ENCODE data around the gene CRACDL. TPM values are rescaled to one million over a fixed set of nuclear protein-coding genes. Genes with fewer than 3 reads are reported as not detected.

CRACDL gene
- total RNA-seq, 8 experiments from 2014 or later: 0.11 to 5.5 (median 0.64) TPM; not detected in 2

- in situ Hi-C loops (cut with MboI; ENCODE audit: low pct_unique_long_range_greater_than_20kb in 2 of 9, low sequenced_read_pairs in 9 of 9, unreplicated experiment in 9 of 9): no loop called here
- WGBS, 10 experiments: 50 to 100% (median 87%) methylated on average over 1 to 5 of the region's 5 CpGs; no CpG with 5 or more reads in 7 of the 10 experiments
These were observed 36.9 kb downstream of the CRACDL start for GRCh38 chr2:98899041-98899702.

DNA sequence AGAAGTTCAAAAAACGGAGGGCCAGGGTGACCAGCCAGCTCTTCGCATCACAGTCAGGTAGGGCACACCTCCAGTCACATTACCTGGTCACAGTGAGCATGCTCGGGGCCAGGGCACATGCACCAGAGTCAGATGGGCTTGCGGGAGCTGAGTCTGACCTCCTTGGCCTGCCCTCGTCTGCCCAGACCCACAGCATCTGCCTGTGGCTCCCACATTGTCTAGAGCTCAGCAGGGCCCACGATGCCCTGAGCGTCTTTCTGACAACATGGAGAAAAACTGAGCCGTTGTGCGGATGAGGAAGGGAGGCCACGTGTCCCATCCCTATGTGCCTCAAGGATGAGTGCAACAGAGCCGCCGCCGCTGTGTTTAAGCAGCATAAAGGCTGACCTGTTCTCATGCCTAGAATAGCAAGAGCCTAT lies 37.6 kb downstream of the CRACDL start:
- 86 to 100% (median 92%) methylated on average over 1 to 8 of the region's 13 CpGs; no CpG with 5 or more reads in 7 of the 10 experiments for WGBS, 10 experiments
- no peak overlapping the region for H3K27ac ChIP-seq
- no peak overlapping the region for H3K4me3 ChIP-seq
- in situ Hi-C loops (cut with MboI; ENCODE audit: low pct_unique_long_range_greater_than_20kb in 2 of 9, low sequenced_read_pairs in 9 of 9, unreplicated experiment in 9 of 9): no loop called here
- H3K4me1 ChIP-seq (replicated peaks in 1 of 2): peaks cover 5 to 11% of the 10 kb centered on the region in 2 donors
- peak in 1 of 8 experiments; percentile 27 for ATAC-seq (replicated peaks in 6 of 8)

More at GRCh38 chr2:98899041-98899702, 36.9 kb downstream of the CRACDL start:
- ATAC-seq (replicated peaks in 6 of 8): no peak
- Histone ChIP-seq H3K4me1 (replicated peaks in 1 of 2) (peaks cover 5 to 11% of the 10 kb centered on the region in 2 donors), H3K4me3 (no peak overlapping the region), H3K27ac (no peak overlapping the region)

- Histone ChIP-seq H3K4me1 (replicated peaks in 1 of 2) (peaks cover 5 to 11% of the 10 kb centered on the region in 2 donors), H3K27ac (no peak overlapping the region), H3K4me3 (no peak overlapping the region)
- in situ Hi-C loops (cut with MboI; ENCODE audit: low pct_unique_long_range_greater_than_20kb in 2 of 9, low sequenced_read_pairs in 9 of 9, unreplicated experiment in 9 of 9): no loop called here
- peak in 1 of 8 experiments; percentile 3 for ATAC-seq (replicated peaks in 6 of 8)
- 32 to 93% (median 82%) methylated on average over 1 to 4 of the region's 4 CpGs; no CpG with 5 or more reads in 4 of the 10 experiments for WGBS, 10 experiments
These were observed 38.3 kb downstream of the CRACDL start for GRCh38 chr2:98897746-98898145.

DNA sequence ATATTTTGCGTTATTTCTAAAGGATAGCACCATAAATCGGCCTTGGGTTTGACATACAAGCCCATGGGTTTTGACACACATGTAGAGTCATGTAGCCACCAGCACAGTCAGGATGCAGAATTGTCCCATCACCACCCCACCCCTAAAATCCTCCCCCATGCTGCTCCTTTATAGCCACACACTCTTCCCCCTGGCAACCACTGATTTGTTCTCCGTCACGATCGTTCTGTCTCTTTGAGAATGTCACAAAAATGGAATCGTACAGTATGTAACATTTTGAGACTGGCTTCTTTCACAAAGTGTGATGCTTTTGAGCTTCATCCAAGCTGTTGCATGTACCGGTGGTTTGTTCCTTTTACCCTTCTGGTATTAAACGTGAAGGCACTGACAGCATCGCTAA lies 39.1 kb downstream of the CRACDL start:
- H3K27ac ChIP-seq: no peak overlapping the region
- ATAC-seq (replicated peaks in 6 of 8): no peak

GRCh38 chr2:98896416-98896815 lies 39.6 kb downstream of the CRACDL start:
- H3K27ac ChIP-seq: no peak overlapping the region
- WGBS, 10 experiments: 20 to 67% (median 51%) methylated on average over 1 to 2 of the region's 2 CpGs; no CpG with 5 or more reads in 6 of the 10 experiments
- peaks cover 5 to 11% of the 10 kb centered on the region in 2 donors for H3K4me1 ChIP-seq (replicated peaks in 1 of 2)
- in situ Hi-C loops (cut with MboI; ENCODE audit: low pct_unique_long_range_greater_than_20kb in 2 of 9, low sequenced_read_pairs in 9 of 9, unreplicated experiment in 9 of 9): no loop called here
- H3K4me3 ChIP-seq: no peak overlapping the region
- no peak for ATAC-seq (replicated peaks in 6 of 8)

More for the DNA sequence above, 39.1 kb downstream of the CRACDL start:
- 60 to 100% (median 83%) methylated on average over 1 to 7 of the region's 9 CpGs; no CpG with 5 or more reads in 2 of the 10 experiments for WGBS, 10 experiments
- Histone ChIP-seq H3K4me3 (no peak overlapping the region), H3K4me1 (replicated peaks in 1 of 2) (peaks cover 5 to 11% of the 10 kb centered on the region in 2 donors)
- in situ Hi-C loops (cut with MboI; ENCODE audit: low pct_unique_long_range_greater_than_20kb in 2 of 9, low sequenced_read_pairs in 9 of 9, unreplicated experiment in 9 of 9): no loop called here

GRCh38 chr2:98895901-98896300 lies 40.1 kb downstream of the CRACDL start:
- ATAC-seq (replicated peaks in 6 of 8): no peak
- 6 to 91% (median 76%) methylated on average over 2 to 9 of the region's 9 CpGs; no CpG with 5 or more reads in 4 of the 10 experiments for WGBS, 10 experiments
- H3K4me1 ChIP-seq (replicated peaks in 1 of 2): peaks cover 5 to 11% of the 10 kb centered on the region in 2 donors
- H3K27ac ChIP-seq: no peak overlapping the region
- no peak overlapping the region for H3K4me3 ChIP-seq
- in situ Hi-C loops (cut with MboI; ENCODE audit: low pct_unique_long_range_greater_than_20kb in 2 of 9, low sequenced_read_pairs in 9 of 9, unreplicated experiment in 9 of 9): no loop called here

DNA sequence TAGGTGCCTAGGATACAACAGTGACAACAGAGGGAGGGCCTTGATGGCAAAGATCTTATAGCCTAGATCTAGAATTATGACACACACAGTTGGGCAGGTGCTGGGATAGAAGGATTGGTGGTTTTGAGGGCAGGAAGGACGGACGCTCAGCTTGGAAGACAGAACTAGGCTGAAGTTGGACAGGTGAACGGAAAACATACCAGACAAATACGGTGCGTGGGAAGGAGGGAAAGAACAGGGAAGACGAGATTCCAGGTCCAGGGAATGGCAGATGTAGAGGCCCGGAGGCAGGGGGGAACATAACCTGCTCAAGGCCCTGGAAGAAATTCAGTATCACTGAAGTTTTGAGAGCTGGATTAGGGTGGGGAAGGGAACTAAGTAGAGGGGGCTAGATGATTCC lies 40.8 kb downstream of the CRACDL start:
- in situ Hi-C loops (cut with MboI; ENCODE audit: low pct_unique_long_range_greater_than_20kb in 2 of 9, low sequenced_read_pairs in 9 of 9, unreplicated experiment in 9 of 9): no loop called here
- WGBS, 10 experiments: 58 to 93% (median 90%) methylated on average over 2 to 7 of the region's 7 CpGs; no CpG with 5 or more reads in 3 of the 10 experiments
- Histone ChIP-seq H3K4me3 (no peak overlapping the region), H3K27ac (no peak overlapping the region), H3K4me1 (replicated peaks in 1 of 2) (peaks cover 5 to 11% of the 10 kb centered on the region in 2 donors)
- ATAC-seq (replicated peaks in 6 of 8): no peak

DNA sequence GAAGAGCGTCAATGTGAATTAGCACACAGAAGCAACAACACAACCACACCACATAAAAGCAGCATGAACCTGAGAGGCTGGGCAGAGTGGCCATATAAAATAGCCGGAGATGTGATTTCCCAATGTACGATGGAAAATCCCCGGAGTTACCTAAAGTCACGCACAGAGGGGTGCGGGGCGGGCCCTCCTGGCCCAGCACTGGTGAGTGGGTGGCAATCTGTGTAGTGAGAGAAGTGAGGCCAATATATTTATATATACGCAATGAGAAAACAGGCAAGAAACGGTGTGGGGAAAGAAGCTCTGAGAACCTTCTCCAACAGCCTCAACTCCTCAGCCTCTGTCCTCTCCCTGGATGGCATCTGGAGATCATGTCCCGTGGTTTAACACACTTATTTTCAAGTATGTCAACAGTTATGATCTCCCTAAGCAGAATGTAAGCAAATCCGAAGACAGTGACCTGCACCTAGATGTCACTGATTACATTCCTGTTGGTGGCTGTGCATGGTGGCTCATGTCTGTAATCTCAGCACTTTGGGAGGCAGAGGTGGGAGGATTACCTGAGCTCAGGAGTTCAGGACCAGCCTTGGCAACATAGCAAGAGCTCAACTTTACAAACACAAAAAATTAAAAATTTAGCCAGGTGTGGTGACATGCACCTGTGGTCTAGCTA lies 41.6 kb downstream of the CRACDL start:
- 50 to 100% (median 90%) methylated on average over 2 to 9 of the region's 11 CpGs; no CpG with 5 or more reads in 5 of the 10 experiments for WGBS, 10 experiments
- Histone ChIP-seq H3K4me1 (replicated peaks in 1 of 2) (peaks cover 5 to 11% of the 10 kb centered on the region in 2 donors), H3K27ac (no peak overlapping the region), H3K4me3 (no peak overlapping the region)
- in situ Hi-C loops (cut with MboI; ENCODE audit: low pct_unique_long_range_greater_than_20kb in 2 of 9, low sequenced_read_pairs in 9 of 9, unreplicated experiment in 9 of 9): no loop called here
- no peak for ATAC-seq (replicated peaks in 6 of 8)

- in situ Hi-C loops (cut with MboI; ENCODE audit: low pct_unique_long_range_greater_than_20kb in 2 of 9, low sequenced_read_pairs in 9 of 9, unreplicated experiment in 9 of 9): no loop called here
- no peak overlapping the region for H3K4me3 ChIP-seq
- no peak overlapping the region for H3K27ac ChIP-seq
- peaks cover 5 to 11% of the 10 kb centered on the region in 2 donors for H3K4me1 ChIP-seq (replicated peaks in 1 of 2)
- no peak for ATAC-seq (replicated peaks in 6 of 8)
- 48 to 92% (median 88%) methylated on average over 3 to 7 of the region's 10 CpGs; no CpG with 5 or more reads in 5 of the 10 experiments for WGBS, 10 experiments
These were observed 42.1 kb downstream of the CRACDL start for GRCh38 chr2:98893911-98894321.

DNA sequence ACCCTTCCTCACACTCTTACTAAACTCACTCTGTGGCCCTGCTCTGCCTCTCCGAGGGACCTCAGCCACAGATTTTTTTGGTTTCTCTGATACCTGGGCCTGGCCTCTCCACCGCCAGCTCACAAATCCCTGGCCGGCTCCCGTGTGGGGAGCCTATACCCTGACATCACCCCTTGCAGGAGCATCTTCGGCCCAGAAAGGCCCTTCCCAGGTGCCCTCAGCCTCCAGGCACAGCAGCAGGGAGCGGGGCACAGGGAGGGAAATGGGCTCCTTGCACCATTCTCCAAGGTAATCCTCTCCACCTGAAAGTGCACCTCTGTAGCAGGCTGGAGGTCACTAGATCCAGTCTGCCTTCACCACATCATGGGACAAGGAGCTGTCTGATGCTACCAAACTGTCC lies 43.2 kb downstream of the CRACDL start:
- Histone ChIP-seq H3K4me1 (replicated peaks in 1 of 2) (peaks cover 3% of the 10 kb centered on the region in 2 donors), H3K4me3 (no peak overlapping the region), H3K27ac (no peak overlapping the region)
- in situ Hi-C loops (cut with MboI; ENCODE audit: low pct_unique_long_range_greater_than_20kb in 2 of 9, low sequenced_read_pairs in 9 of 9, unreplicated experiment in 9 of 9): no loop called here
- ATAC-seq (replicated peaks in 6 of 8): no peak
- 72 to 100% (median 83%) methylated on average over 1 to 5 of the region's 6 CpGs; no CpG with 5 or more reads in 4 of the 10 experiments for WGBS, 10 experiments

DNA sequence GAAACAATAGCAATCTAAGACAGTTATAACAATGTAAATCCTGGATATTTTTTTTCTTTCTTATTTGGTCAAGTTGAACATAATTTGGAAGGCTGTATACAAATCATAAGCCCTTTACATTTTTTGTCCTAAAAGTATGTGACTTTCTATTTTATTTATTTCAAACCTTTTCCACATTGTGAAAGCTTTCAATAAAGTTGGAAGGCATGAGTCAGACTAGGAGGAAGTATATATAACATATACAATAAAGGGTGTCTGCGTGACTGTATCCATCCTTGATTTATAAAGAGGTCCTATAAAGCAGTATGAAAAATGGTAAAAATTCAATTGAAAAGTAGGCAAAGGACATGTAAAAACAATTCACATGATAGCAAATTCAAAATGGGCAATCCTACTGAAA lies 44.4 kb downstream of the CRACDL start:
- H3K4me3 ChIP-seq: no peak overlapping the region
- in situ Hi-C loops (cut with MboI; ENCODE audit: low pct_unique_long_range_greater_than_20kb in 2 of 9, low sequenced_read_pairs in 9 of 9, unreplicated experiment in 9 of 9): no loop called here
- WGBS, 10 experiments: 40 to 100% (median 100%) methylated on average over 1 of the region's 1 CpG; no CpG with 5 or more reads in 1 of the 10 experiments
- ATAC-seq (replicated peaks in 6 of 8): no peak
- no peaks in the 10 kb centered on the region for H3K4me1 ChIP-seq (replicated peaks in 1 of 2)
- no peak overlapping the region for H3K27ac ChIP-seq

- Histone ChIP-seq H3K4me3 (no peak overlapping the region), H3K4me1 (replicated peaks in 1 of 2) (no peaks in the 10 kb centered on the region), H3K27ac (no peak overlapping the region)
- no peak for ATAC-seq (replicated peaks in 6 of 8)
- 0 to 100% (median 86%) methylated on average over 1 to 2 of the region's 2 CpGs; no CpG with 5 or more reads in 2 of the 10 experiments for WGBS, 10 experiments
- in situ Hi-C loops (cut with MboI; ENCODE audit: low pct_unique_long_range_greater_than_20kb in 2 of 9, low sequenced_read_pairs in 9 of 9, unreplicated experiment in 9 of 9): no loop called here
These were observed 49.9 kb downstream of the CRACDL start for GRCh38 chr2:98886066-98886554.

- Histone ChIP-seq H3K4me3 (no peak overlapping the region), H3K27ac (no peak overlapping the region), H3K4me1 (replicated peaks in 1 of 2) (no peaks in the 10 kb centered on the region)
- in situ Hi-C loops (cut with MboI; ENCODE audit: low pct_unique_long_range_greater_than_20kb in 2 of 9, low sequenced_read_pairs in 9 of 9, unreplicated experiment in 9 of 9): no loop called here
- WGBS, 10 experiments: 14 to 100% (median 62%) methylated on average over 1 to 2 of the region's 2 CpGs; no CpG with 5 or more reads in 6 of the 10 experiments
- no peak for ATAC-seq (replicated peaks in 6 of 8)
These were observed 51.4 kb downstream of the CRACDL start for GRCh38 chr2:98884658-98885057.

Data from motor neuron (in vitro differentiated cells).